BLaER1 (cell line): ENCODE results near the gene FUZ.

Source experiments
- H3K27ac ChIP-seq: shearing (Covaris generic); formaldehyde crosslinking; 2 replicates; pipeline ENCODE4 v1.8.1; 2022
- H3K27me3 ChIP-seq: shearing (Covaris generic); formaldehyde crosslinking; 2 replicates; pipeline ENCODE4 v1.8.1; 2022
- H3K36me3 ChIP-seq: shearing (Covaris generic); formaldehyde crosslinking; 2 replicates; pipeline ENCODE4 v1.8.1; 2022
- H3K4me1 ChIP-seq: shearing (Covaris generic); formaldehyde crosslinking; 2 replicates; pipeline ENCODE4 v1.8.1; 2022
- H3K4me2 ChIP-seq: shearing (Covaris generic); formaldehyde crosslinking; 2 replicates; pipeline ENCODE4 v1.8.1; 2022
- H3K4me3 ChIP-seq: shearing (Covaris generic); formaldehyde crosslinking; 2 replicates; pipeline ENCODE4 v1.8.1; 2022
- H3K9ac ChIP-seq: shearing (Covaris generic); formaldehyde crosslinking; 2 replicates; pipeline ENCODE4 v1.8.1; 2022
- H3K9me3 ChIP-seq: shearing (Covaris generic); formaldehyde crosslinking; 2 replicates; pipeline ENCODE4 v1.8.1; 2022
- H4K20me1 ChIP-seq: shearing (Covaris generic); formaldehyde crosslinking; 2 replicates; pipeline ENCODE4 v1.8.1; 2022
- Cebpa-rat ChIP-seq: shearing (Covaris generic); IDR thresholded peaks from 2 replicates; pipeline ENCODE4 v1.8.1; 2022

Gene FUZ

DNA sequence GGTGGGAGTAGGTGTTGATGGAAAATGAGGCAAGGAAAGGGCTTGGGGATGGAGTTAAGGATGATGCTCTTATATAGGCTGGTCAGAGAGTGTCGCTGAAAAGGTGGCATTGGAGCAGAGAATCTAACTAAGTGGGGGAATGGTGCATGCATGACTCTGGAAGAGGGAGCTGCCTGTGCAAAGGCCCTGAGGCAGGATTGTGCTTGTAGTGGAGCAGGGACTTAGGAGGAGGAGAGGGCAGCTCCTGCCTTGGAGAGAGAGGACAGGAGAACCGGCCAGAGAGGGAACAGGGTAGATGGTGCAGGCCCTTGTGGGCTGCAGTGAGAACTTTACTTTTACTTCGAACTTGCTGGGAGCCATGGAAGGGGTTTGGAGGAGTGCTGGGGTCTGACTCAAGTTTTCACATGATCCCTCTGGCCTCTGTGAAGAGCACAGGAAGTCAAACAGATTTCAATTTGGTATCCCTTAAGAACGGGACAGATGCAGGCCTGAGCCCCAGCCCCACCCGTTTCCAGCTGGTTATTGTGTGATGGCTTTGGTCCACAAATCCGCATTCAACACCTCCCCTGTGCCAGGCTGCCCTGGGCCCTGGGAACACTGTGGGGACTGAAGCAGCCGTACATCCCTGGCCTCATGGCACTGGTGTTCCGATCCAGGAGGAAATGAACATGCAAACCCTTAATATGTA, 39.3 kb downstream of the FUZ start:
- Histone ChIP-seq H3K4me3 (no peak overlapping the region), H3K4me2 (no peak overlapping the region), H3K4me1 (no peaks in the 10 kb centered on the region), H3K9ac (no peak overlapping the region), H4K20me1 (peaks cover 54% of the 10 kb centered on the region), H3K36me3 (peaks cover 62% of the 10 kb centered on the region), H3K9me3 (no peaks in the 10 kb centered on the region), H3K27me3 (no peaks in the 10 kb centered on the region), H3K27ac (no peak overlapping the region)
- TF ChIP-seq Cebpa-rat, result no peak

DNA sequence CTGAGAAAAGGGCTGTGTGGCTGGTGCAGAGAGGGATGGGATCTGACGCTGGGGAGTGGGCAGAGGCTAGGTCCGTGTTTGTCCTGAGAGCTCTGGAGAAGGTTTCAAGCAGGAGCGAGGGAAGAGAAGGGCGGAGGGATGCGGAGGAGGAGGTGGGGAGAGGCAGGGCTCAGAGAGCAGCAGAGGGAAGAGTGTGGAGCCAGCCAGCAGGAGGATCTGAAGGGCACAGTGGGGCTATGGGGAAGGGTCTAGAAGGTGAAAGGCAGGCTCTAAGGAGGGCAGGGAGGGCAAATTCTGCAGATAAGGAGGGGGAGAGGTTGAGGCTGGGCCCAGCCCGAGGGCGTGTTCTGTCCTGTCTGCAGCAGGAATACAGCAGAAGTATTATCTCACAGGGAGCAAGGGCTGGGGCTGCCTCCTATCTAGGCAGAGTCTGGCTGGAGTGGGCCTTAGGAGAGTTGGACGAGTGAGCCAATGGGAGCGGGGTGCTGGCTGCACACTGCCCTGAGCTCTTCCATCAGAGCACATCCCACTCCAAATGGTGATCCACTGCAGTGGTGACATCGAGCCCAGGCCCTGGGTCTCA, 40.2 kb downstream of the FUZ start:
- H3K9ac ChIP-seq, result no peak overlapping the region

DNA sequence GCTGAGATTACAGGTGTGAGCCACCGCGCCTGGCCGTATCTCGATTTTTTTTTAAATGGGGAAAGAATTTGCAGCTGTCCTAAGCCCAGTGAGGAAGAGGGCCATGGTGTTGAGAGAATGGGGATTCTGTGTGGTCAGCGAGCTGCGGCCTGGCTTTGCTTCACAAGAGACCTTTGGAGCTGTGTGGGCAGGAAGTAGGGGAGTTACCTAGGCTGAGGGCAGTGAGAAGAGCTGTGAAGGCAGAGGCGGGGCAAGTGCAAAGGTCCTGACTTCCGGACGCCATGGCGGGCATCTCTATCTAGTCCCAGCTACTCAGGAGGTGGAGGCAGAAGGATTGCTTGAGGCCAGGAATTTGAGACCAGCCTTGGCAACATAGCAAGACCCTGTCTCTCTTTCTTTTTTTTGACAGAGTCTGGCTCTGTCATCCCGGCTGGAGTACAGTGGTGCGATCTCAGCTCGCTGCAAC, 41.4 kb downstream of the FUZ start:
- Histone ChIP-seq H3K27me3 (no peaks in the 10 kb centered on the region), H4K20me1 (peaks cover 68% of the 10 kb centered on the region), H3K4me3 (no peak overlapping the region), H3K36me3 (peaks cover 62% of the 10 kb centered on the region), H3K9ac (no peak overlapping the region; the same call in 1 of the 2 replicates), H3K4me1 (peaks cover 14% of the 10 kb centered on the region), H3K27ac (no peak overlapping the region), H3K4me2 (no peak overlapping the region), H3K9me3 (no peaks in the 10 kb centered on the region)
- no peak for TF ChIP-seq Cebpa-rat

More for the DNA sequence above, 40.2 kb downstream of the FUZ start:
- no peaks in the 10 kb centered on the region for H3K27me3 ChIP-seq
- no peak overlapping the region for H3K4me2 ChIP-seq
- peaks cover 62% of the 10 kb centered on the region for H3K36me3 ChIP-seq
- no peak overlapping the region for H3K4me3 ChIP-seq
- peaks cover 61% of the 10 kb centered on the region for H4K20me1 ChIP-seq
- no peaks in the 10 kb centered on the region for H3K9me3 ChIP-seq
- H3K27ac ChIP-seq, result no peak overlapping the region
- TF ChIP-seq Cebpa-rat, result no peak
- peaks cover 8% of the 10 kb centered on the region for H3K4me1 ChIP-seq

DNA sequence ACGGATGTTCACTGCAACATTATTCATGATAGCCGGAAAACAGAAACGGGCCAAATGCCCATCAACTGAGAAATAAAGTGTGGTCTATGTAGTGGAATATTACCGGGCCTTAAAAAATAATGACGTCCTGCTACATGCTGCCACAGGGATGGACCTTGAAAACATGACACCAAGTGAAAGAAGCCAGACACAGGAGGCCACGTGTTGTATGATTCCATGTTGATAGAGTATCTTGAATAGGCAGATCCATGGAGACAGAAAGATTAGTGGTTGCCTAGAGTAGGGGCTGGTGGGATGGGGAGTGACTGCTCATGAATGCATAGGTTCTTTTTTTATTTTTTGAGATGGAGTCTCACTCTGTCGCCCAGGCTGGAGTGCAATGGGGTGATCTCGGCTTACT, 42.6 kb downstream of the FUZ start:
- Histone ChIP-seq H3K36me3 (peaks cover 50% of the 10 kb centered on the region), H3K4me2 (no peak overlapping the region)
- no peak for TF ChIP-seq Cebpa-rat

DNA sequence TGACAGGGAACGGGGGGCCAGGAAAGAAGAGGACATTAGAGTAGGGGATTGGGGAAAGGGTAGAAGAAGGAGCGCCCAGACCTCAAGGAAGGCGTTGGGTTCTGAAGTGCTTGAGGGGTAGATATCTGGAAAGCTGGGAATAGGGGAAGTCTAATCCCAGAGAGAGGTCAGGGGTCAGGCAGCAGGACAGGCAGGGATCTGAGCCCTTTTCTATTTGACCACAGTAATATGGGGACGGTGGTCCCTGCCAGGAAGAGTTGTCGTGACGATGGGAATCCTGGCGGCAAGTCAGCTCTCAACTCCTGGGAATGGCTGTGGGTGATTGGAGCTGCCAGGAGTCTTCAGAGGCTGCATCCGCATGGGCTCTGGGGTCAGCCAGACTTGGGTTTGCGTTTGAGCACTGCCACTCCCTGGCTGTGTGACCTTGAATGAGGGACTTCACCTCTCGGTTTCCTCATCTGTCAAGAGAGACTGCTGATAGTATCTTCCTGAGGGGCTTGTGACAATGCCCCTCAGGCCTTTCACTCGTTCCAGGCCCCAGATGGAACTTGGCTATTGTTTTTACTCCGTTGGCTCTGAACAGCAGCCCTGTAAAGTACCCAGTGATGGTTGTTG, 45.0 kb downstream of the FUZ start:
- Histone ChIP-seq H3K27ac (peak overlapping the region; percentile 71), H3K4me1 (peaks cover 23% of the 10 kb centered on the region), H3K27me3 (no peaks in the 10 kb centered on the region), H3K4me3 (peak overlapping the region; percentile 85), H3K36me3 (peaks cover 29% of the 10 kb centered on the region), H3K4me2 (peak overlapping the region; percentile 97), H3K9me3 (no peaks in the 10 kb centered on the region), H4K20me1 (peaks cover 32% of the 10 kb centered on the region), H3K9ac (peak overlapping the region; percentile 89)
- TF ChIP-seq Cebpa-rat, result no peak

More for the DNA sequence above, 42.6 kb downstream of the FUZ start:
- no peaks in the 10 kb centered on the region for H3K9me3 ChIP-seq
- no peak overlapping the region for H3K27ac ChIP-seq
- no peaks in the 10 kb centered on the region for H3K27me3 ChIP-seq
- peaks cover 57% of the 10 kb centered on the region for H4K20me1 ChIP-seq
- peaks cover 21% of the 10 kb centered on the region for H3K4me1 ChIP-seq
- no peak overlapping the region for H3K9ac ChIP-seq
- no peak overlapping the region for H3K4me3 ChIP-seq

DNA sequence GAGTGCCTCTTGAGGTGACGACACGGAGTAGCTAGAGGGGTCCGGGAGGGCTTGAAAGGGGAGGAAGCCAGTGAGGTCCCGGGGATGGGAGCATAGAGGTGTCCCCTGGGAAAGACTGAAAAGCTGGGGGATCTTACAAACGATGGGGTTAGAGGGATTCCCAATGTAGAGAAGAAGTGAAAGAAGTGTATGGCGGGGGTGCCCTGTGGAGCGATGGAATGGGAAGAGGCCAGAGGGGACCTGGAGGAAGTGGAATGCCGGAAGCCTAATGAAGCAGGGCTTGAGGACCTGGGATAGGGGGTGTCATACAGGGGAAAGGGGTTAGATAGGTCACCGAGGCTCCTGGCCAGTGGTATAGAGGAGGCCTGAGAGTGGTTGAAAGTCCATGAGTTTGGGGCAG, 45.7 kb downstream of the FUZ start:
- Histone ChIP-seq H3K4me2 (peak overlapping the region; percentile 97), H3K27ac (peak overlapping the region; percentile 71), H3K36me3 (peaks cover 23% of the 10 kb centered on the region), H4K20me1 (peaks cover 27% of the 10 kb centered on the region), H3K4me1 (peaks cover 23% of the 10 kb centered on the region), H3K4me3 (peak overlapping the region; percentile 85), H3K9me3 (no peaks in the 10 kb centered on the region), H3K9ac (peak overlapping the region; percentile 89), H3K27me3 (no peaks in the 10 kb centered on the region)
- TF ChIP-seq Cebpa-rat, result no peak

DNA sequence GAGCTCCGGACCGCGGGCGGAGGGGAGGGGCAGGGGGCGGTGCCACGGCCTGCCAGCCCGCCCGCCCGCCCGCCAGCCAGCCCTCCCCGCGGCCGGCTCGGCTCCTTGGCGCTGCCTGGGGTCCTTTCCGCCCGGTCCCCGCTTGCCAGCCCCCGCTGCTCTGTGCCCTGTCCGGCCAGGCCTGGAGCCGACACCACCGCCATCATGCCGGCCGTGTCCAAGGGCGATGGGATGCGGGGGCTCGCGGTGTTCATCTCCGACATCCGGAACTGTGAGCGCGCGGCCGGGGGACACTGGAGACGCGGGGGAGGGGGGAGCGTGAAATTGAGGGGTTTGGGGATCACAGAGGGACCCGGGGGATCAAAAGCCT, 46.2 kb downstream of the FUZ start, which contains the start of gene AP2A1:
TSS of gene AP2A1 (plus strand) at position 72 of the 370 bp plus-strand sequence. CDS start at position 205, 133 bp downstream.
- H3K4me3 ChIP-seq, result peak within 1 kb of the TSS; percentile 85
- no peaks in the 10 kb centered on the region for H3K27me3 ChIP-seq
- peak within 1 kb of the TSS; percentile 97 for H3K4me2 ChIP-seq
- peaks cover 23% of the 10 kb centered on the region for H3K4me1 ChIP-seq
- peak within 1 kb of the TSS; percentile 89 for H3K9ac ChIP-seq
- peaks cover 27% of the 10 kb centered on the region for H4K20me1 ChIP-seq
- peak within 1 kb of the TSS; percentile 79 for H3K27ac ChIP-seq
- H3K36me3 ChIP-seq, result peaks cover 23% of the 10 kb centered on the region
- no peaks in the 10 kb centered on the region for H3K9me3 ChIP-seq
- TF ChIP-seq Cebpa-rat, result no peak

DNA sequence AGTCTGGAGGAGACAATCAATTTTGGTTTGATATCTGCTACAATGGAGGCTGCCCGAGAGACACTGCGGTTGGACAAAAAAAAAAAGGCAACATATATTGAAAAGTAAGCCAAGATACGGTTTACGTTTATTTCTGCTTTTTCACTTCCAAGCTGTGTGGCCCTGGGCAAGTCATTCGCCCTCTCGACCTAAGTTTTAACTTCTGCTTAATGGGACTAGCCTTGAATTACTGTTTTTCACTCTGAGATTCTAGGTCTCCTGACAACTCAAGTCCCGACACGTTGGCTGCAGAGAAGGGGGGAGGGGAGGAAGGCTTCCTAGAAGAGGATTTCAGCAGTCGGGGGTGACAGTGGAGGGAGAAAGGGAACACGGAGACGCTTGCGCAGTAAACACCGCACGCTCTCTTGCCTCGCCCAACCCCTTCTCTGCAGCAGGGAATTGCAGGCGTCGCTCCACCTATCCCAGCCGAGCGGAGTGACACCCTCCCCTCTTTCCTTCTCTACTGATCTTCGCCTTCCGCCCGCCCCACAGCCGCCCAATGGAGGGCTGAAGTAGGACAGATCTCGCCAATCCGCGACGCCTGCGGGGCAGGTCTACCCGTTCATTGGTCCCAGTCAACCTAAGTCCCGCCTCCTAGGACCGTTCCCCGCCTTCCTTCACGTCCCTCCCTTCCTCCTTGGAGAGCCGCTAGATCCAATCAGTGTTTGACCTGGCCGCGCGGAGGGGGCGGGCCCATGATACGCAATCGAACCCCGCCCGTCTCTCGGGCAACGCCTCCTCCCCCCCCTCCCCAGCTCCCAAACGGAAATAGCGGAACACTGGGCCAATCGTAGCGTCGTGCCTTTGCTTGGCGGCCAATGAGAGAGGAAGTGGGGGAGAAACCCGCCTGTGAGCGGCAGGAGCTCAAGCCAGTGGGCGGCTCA, 46.8 kb downstream of the FUZ start:
- Histone ChIP-seq H3K4me1 (peaks cover 23% of the 10 kb centered on the region), H3K4me2 (peak overlapping the region; percentile 74), H3K9me3 (no peaks in the 10 kb centered on the region), H3K27me3 (no peaks in the 10 kb centered on the region), H3K36me3 (peaks cover 18% of the 10 kb centered on the region), H3K9ac (peak overlapping the region; percentile 72; the same call in 1 of the 2 replicates), H4K20me1 (peaks cover 27% of the 10 kb centered on the region), H3K4me3 (peak overlapping the region; percentile 61), H3K27ac (peak overlapping the region; percentile 79)
- TF ChIP-seq Cebpa-rat, result 0 out of 2 replicates have a peak, but pooled peaks have one; percentile 10

DNA sequence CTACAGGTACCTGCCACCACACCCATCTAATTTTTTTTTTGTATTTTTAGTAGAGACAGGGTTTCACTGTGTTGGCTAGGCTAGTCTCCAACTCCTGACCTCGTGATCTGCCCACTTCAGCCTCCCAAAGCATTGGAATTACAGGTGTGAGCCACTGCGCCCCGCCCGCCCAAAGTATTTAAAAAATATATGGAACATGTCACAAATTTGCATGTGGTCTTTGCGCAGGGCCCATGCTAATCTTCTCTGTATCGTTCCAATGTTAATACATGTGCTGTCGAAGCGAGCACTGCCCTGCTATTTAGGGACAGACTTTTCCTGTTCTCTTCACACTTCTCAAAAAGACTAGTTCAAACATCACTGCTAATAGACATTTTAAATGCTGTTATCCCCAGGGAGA, 48.8 kb downstream of the FUZ start:
- no peak overlapping the region for H3K9ac ChIP-seq
- H3K4me1 ChIP-seq, result peaks cover 23% of the 10 kb centered on the region
- H3K4me3 ChIP-seq, result no peak overlapping the region
- no peak overlapping the region for H3K27ac ChIP-seq
- no peak overlapping the region for H3K4me2 ChIP-seq
- no peak for TF ChIP-seq Cebpa-rat
- H4K20me1 ChIP-seq, result peaks cover 16% of the 10 kb centered on the region; the same call in 1 of the 2 replicates
- H3K9me3 ChIP-seq, result no peaks in the 10 kb centered on the region
- H3K36me3 ChIP-seq, result peaks cover 3% of the 10 kb centered on the region; the same call in 1 of the 2 replicates
- no peaks in the 10 kb centered on the region for H3K27me3 ChIP-seq
